Sigmoid colon (tissue), 4 donors: ENCODE measurements around the gene HELZ2.

ENCODE experiments used
- CTCF ChIP-seq, 4 experiments: fragments of 450-650 bp in 3 of 4; fragments of 200-600 bp in 1 of 4; IDR thresholded peaks; one replicate each; pipeline ENCODE4 v1.5.1; 2016 to 2019; ENCODE audit warnings: antibody characterized with exemption in 4 of 4, mild to moderate bottlenecking in 3 of 4, moderate library complexity in 2 of 4
- EP300 ChIP-seq, 4 donors: sonication (generic); formaldehyde crosslinking; IDR thresholded peaks; one replicate each; pipeline ENCODE4 v1.6.1; 2017; ENCODE audit warnings: antibody characterized with exemption in 4 of 4
- POLR2A ChIP-seq, 2 donors: fragments of 450-650 bp; IDR thresholded peaks; one replicate each; pipeline ENCODE4 v1.6.1; 2016; ENCODE audit warnings: antibody characterized with exemption in 2 of 2, mild to moderate bottlenecking in 2 of 2, moderate library complexity in 2 of 2

- TF ChIP-seq EP300 (IDR thresholded peaks at IDR 0.05): no peak
- no peak for TF ChIP-seq POLR2A (IDR thresholded peaks at IDR 0.05)
- no peak for TF ChIP-seq CTCF (IDR thresholded peaks at IDR 0.05)
Observed at GRCh38 chr20:63579017-63579694, 5.1 kb upstream of the HELZ2 start.
